HFFc6 (cell line): ENCODE measurements around the gene TNFRSF21. TPM values are rescaled to one million over a fixed set of nuclear protein-coding genes. Genes with fewer than 3 reads are reported as not detected.

Experiments used
- DNase-seq: peaks from one replicate; pipeline ENCODE4 v3.0.0-alpha.2; 2018
- H3K27ac Mint-ChIP-seq: 2 replicates; pipeline ENCODE4 v1.8.0; 2020; ENCODE audit warnings: mild to moderate bottlenecking, mixed read lengths
- H3K27me3 Mint-ChIP-seq: 2 replicates; pipeline ENCODE4 v1.8.0; 2021; ENCODE audit warnings: mild to moderate bottlenecking, moderate library complexity, mixed read lengths; ENCODE audit not compliant: insufficient read depth
- H3K36me3 Mint-ChIP-seq: 2 replicates; pipeline ENCODE4 v1.8.0; 2021; ENCODE audit warnings: low read depth, mixed read lengths
- H3K4me1 Mint-ChIP-seq: 2 replicates; pipeline ENCODE4 v1.8.0; 2020; ENCODE audit warnings: low read depth, mixed read lengths
- H3K4me3 Mint-ChIP-seq: 2 replicates; pipeline ENCODE4 v1.8.0; 2020; ENCODE audit warnings: mild to moderate bottlenecking, moderate library complexity, mixed read lengths
- H3K9me3 Mint-ChIP-seq: 2 replicates; pipeline ENCODE4 v1.8.0; 2020; ENCODE audit warnings: mild to moderate bottlenecking, mixed read lengths
- total RNA-seq, 6 experiments: library from RNA; stranded (reverse); fragmentation: NEBNext Ultra II Directional; extraction: Animal tissue kit (Norgen Biotek cat#: 25700); gene quantifications; 2 replicates in 1 of 6; 3 replicates in 5 of 6; pipeline ENCODE4 v1.2.3, GENCODE V29; 2021
- TF ChIP-seq, protein P1 (sequence below): fragments of 200-600 bp; sonication (generic); IDR thresholded peaks from 2 replicates; pipeline ENCODE4 v1.5.0; 2021; ENCODE audit warnings: antibody characterized with exemption, mild to moderate bottlenecking

Gene TNFRSF21
- total RNA-seq, 6 experiments from 2014 or later: 1.6 to 20.4 (median 2.2) TPM

DNA sequence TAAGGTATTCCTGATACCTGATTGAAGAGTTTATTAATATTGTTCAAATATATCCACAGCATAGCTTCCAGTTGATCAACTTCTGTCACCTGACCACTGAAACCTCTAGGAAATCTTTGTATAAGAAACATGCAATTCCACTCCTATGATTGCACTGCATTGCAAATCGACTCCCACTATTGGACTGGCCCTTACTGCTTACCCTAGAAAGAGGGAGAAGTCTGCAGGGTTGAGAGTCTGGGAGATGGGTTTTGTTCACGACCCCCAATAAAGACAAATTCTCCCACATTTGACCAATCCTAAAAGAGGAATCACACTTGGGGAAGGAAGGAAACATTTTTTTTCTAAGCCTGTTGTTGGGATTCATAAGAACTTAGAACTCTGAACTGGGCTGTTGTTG, 43.7 kb downstream of the TNFRSF21 start:
- no peaks in the 10 kb centered on the region for H3K36me3 Mint-ChIP-seq
- no peak for DNase-seq
- no peak overlapping the region for H3K27ac Mint-ChIP-seq
- H3K4me3 Mint-ChIP-seq: no peak overlapping the region
- H3K4me1 Mint-ChIP-seq: peaks cover 16% of the 10 kb centered on the region; the same call in 1 of the 2 replicates
- no peaks in the 10 kb centered on the region for H3K9me3 Mint-ChIP-seq
- TF ChIP-seq, protein P1, sequence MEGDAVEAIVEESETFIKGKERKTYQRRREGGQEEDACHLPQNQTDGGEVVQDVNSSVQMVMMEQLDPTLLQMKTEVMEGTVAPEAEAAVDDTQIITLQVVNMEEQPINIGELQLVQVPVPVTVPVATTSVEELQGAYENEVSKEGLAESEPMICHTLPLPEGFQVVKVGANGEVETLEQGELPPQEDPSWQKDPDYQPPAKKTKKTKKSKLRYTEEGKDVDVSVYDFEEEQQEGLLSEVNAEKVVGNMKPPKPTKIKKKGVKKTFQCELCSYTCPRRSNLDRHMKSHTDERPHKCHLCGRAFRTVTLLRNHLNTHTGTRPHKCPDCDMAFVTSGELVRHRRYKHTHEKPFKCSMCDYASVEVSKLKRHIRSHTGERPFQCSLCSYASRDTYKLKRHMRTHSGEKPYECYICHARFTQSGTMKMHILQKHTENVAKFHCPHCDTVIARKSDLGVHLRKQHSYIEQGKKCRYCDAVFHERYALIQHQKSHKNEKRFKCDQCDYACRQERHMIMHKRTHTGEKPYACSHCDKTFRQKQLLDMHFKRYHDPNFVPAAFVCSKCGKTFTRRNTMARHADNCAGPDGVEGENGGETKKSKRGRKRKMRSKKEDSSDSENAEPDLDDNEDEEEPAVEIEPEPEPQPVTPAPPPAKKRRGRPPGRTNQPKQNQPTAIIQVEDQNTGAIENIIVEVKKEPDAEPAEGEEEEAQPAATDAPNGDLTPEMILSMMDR: no peak
- H3K27me3 Mint-ChIP-seq: no peaks in the 10 kb centered on the region

DNA sequence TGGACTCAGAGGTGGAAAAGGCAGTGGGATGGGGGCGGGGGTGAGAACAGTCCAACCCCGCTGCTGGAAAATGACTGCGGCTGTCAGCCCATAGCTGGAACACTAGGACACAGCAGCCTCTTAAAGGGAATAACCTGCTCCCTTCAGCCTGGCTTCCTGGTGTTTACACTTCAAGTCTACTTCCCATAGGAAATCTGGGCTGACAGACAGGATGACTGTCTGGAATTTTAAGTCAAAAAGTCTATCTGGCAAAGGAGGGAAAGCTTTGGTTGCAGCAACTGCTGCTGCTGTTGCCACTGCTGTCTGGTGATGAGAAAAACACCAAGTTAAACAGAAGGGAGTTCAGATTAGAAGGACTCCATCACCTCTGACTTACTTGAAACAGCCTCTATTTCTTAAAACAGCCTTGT, 44.9 kb downstream of the TNFRSF21 start:
- DNase-seq: no peak
- Mint-ChIP-seq H3K4me3 (no peak overlapping the region), H3K36me3 (no peaks in the 10 kb centered on the region), H3K27ac (no peak overlapping the region), H3K27me3 (no peaks in the 10 kb centered on the region), H3K4me1 (peaks cover 16% of the 10 kb centered on the region; the same call in 1 of the 2 replicates), H3K9me3 (no peaks in the 10 kb centered on the region)
- TF ChIP-seq, protein P1: no peak

DNA sequence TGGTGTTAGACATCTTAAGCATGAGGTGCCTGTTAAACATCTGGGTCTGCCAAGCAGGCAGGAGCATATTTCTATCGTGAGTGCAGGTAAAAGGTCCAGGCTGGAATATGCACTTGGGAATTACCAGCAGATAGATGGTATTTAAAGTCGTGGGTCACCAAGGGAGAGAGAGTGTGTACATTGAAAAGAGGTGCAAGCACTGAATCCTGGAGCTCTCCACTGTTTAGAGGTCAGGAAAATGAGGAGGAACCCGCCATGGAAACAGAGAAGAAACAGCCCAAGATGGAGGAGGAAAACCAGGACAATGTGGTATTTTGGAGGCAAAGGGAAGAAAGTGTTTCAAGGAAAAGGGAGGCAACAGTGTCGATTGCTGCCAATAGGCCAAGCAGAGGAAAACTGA, 46.4 kb downstream of the TNFRSF21 start:
- H3K4me1 Mint-ChIP-seq: peaks cover 16% of the 10 kb centered on the region; the same call in 1 of the 2 replicates
- no peak overlapping the region for H3K27ac Mint-ChIP-seq
- H3K36me3 Mint-ChIP-seq: no peaks in the 10 kb centered on the region

DNA sequence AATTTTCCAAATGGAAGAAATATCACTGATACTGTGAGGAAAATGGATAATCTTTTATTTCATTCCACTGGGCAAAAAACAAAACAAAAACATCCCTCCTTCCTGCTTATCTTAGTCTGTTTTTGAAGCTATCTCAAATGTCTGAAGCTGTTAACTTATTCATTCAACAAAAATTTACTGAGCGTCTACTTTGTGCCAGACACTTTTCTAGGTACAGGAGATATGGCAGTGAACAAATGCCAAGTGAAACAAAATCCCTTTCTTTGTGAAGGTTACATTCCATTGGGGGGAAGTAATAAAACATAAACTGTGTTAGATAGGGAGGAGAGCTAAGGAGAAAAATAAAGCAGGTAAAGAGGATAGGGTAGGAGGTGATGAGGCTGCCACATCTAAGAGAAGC, 47.5 kb downstream of the TNFRSF21 start:
- Mint-ChIP-seq H3K4me1 (peaks cover 16% of the 10 kb centered on the region; the same call in 1 of the 2 replicates), H3K4me3 (no peak overlapping the region), H3K27me3 (no peaks in the 10 kb centered on the region; the same call in 1 of the 2 replicates), H3K9me3 (no peaks in the 10 kb centered on the region), H3K36me3 (no peaks in the 10 kb centered on the region), H3K27ac (no peak overlapping the region)
- no peak for DNase-seq
- TF ChIP-seq, protein P1: no peak

More for the DNA sequence above, 46.4 kb downstream of the TNFRSF21 start:
- no peak for DNase-seq
- no peaks in the 10 kb centered on the region for H3K9me3 Mint-ChIP-seq
- no peaks in the 10 kb centered on the region; the same call in 1 of the 2 replicates for H3K27me3 Mint-ChIP-seq
- H3K4me3 Mint-ChIP-seq: no peak overlapping the region
- TF ChIP-seq, protein P1: no peak

DNA sequence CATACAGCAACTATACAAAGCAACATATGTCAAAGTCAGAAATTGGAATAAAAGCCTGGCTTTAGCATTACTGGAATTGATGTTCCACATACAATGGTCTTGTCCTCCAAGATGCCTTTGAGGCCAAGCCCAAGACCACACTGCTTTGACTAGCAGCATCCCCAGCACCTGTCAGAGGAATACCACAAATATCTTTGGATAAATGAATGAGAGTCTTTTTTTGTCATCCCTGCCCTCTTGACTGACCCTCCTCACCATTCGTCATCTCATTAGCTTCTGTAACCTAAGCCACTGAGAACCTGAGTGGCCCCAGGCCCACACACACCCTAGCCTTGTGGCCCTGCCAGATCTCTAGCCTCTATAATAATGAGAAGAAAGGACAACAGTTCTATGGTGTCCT, 48.5 kb downstream of the TNFRSF21 start:
- Mint-ChIP-seq H3K36me3 (no peaks in the 10 kb centered on the region), H3K27me3 (no peaks in the 10 kb centered on the region; the same call in 1 of the 2 replicates), H3K27ac (no peak overlapping the region), H3K4me3 (no peak overlapping the region), H3K9me3 (no peaks in the 10 kb centered on the region), H3K4me1 (peaks cover 16% of the 10 kb centered on the region; the same call in 1 of the 2 replicates)
- TF ChIP-seq, protein P1: no peak
- no peak for DNase-seq

DNA sequence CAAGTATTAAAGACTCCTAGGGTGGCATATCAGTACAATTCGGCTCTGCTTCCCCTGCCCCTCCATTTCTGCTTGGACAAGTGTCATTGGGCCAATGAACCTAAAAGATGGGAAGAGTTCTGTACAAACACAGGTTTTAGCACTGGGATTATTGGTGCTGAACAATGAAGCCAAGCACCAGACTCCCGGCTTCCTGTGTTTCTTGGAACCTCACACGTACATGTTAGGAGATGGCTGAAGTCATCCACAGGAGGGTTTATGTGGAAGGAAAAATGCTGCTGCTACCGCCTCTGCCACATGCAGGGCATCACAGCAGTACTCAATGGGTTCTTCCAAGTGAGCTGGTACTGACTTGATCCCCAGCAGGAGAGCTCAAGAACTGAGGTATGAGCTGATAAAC, 49.7 kb downstream of the TNFRSF21 start:
- no peaks in the 10 kb centered on the region for H3K36me3 Mint-ChIP-seq

More for the DNA sequence above, 49.7 kb downstream of the TNFRSF21 start:
- Mint-ChIP-seq H3K4me3 (no peak overlapping the region), H3K27me3 (no peaks in the 10 kb centered on the region; the same call in 1 of the 2 replicates), H3K27ac (no peak overlapping the region), H3K4me1 (peaks cover 16% of the 10 kb centered on the region; the same call in 1 of the 2 replicates), H3K9me3 (no peaks in the 10 kb centered on the region)
- TF ChIP-seq, protein P1: no peak
- DNase-seq: no peak
